ENCODE data around the gene LINGO4. TPM values are rescaled to one million over a fixed set of nuclear protein-coding genes. Genes with fewer than 3 reads are reported as not detected.

The LINGO4 gene
- total and polyA plus RNA-seq, 8 donors = 0.06 to 0.63 (median 0.12) TPM; not detected in 2

DNA sequence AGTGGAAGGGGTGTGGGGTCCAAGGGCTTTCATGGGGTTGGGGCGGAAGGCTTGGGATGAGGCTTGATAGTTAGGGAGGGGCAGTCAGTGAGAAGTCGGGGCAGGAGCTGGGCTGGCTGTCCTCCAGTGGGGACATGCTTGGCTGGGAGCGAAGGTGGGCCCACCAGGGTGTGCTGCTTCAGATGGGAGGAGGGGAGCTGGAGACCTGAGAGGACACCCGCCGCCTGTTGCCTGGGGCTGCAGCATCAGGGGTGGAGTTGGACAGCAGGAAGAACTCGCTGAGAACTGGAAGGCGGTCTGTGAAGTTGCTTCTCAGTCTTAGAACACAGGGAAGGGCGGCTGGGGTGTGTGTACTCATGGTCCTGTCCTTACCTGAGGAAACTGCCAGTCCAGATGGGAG lies 46.7 kb upstream of the LINGO4 start:
- TF ChIP-seq, protein P1, sequence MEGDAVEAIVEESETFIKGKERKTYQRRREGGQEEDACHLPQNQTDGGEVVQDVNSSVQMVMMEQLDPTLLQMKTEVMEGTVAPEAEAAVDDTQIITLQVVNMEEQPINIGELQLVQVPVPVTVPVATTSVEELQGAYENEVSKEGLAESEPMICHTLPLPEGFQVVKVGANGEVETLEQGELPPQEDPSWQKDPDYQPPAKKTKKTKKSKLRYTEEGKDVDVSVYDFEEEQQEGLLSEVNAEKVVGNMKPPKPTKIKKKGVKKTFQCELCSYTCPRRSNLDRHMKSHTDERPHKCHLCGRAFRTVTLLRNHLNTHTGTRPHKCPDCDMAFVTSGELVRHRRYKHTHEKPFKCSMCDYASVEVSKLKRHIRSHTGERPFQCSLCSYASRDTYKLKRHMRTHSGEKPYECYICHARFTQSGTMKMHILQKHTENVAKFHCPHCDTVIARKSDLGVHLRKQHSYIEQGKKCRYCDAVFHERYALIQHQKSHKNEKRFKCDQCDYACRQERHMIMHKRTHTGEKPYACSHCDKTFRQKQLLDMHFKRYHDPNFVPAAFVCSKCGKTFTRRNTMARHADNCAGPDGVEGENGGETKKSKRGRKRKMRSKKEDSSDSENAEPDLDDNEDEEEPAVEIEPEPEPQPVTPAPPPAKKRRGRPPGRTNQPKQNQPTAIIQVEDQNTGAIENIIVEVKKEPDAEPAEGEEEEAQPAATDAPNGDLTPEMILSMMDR (IDR thresholded peaks at IDR 0.05) = no peak

DNA sequence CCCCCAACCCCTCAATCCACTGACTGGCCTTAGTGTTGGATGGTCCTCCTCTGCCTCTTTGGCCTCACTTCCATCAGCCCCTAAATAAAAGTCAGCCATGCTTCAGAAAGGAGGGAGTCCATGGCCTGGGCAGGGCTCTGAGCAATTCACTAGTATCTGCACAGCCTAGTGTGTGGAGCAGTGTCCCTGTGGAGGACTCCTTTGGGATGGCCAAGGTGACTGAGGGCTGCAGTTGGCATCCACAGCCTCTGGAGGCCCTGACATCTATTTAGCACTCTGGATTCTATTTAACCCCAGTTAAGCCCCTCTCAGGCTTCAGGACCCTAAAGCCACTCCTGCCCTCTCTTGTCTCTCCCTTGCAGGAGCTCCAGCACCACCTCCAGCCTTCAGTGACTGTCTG lies 44.7 kb upstream of the LINGO4 start:
- DNase-seq (no peak), ATAC-seq (no peak)
- TF ChIP-seq, protein P1 (IDR thresholded peaks at IDR 0.05) = no peak
- Histone ChIP-seq H3K27me3 (peaks cover 0 to 25% of the 10 kb centered on the region in 2 donors), H3K9me3 (no peaks in the 10 kb centered on the region), H3K4me3 (no peak overlapping the region), H3K36me3 (no peaks in the 10 kb centered on the region), H3K27ac (no peak overlapping the region), H3K4me1 (peaks cover 3 to 10% of the 10 kb centered on the region in 2 donors)
- intact Hi-C loops (cut with DNase I) = no loop called here

More for the DNA sequence above, 46.7 kb upstream of the LINGO4 start:
- H3K27me3 ChIP-seq = peaks cover 0 to 25% of the 10 kb centered on the region in 2 donors
- no peak overlapping the region for H3K27ac ChIP-seq
- H3K36me3 ChIP-seq = no peaks in the 10 kb centered on the region
- DNase-seq (no peak), ATAC-seq (no peak)
- H3K4me3 ChIP-seq = no peak overlapping the region
- H3K9me3 ChIP-seq = no peaks in the 10 kb centered on the region
- H3K4me1 ChIP-seq = peaks cover 3 to 17% of the 10 kb centered on the region in 2 donors
- intact Hi-C loops (cut with DNase I) = no loop called here

DNA sequence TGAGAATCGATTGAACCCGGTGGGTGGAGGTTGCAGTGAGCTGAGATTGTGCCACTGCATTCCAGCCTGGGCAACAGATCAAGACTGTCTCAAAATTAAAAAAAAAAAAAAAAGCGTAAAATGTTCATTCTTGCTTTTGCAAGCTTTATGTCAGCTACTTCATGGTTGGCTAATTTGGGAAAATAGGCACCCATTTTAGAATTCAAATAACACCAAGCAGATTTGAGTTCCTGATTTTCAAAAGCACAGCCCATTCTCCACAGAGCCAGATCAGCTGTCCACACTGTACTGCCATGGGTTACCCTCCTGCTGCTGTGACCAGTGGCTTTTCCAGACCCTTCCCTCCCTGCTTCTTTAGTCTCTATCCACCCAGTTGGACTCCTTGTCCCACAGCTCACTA lies 43.9 kb upstream of the LINGO4 start:
- TF ChIP-seq, protein P1 (IDR thresholded peaks at IDR 0.05) = no peak
- Histone ChIP-seq H3K4me1 (peaks cover 3 to 10% of the 10 kb centered on the region in 2 donors), H3K9me3 (no peaks in the 10 kb centered on the region), H3K27ac (no peak overlapping the region), H3K4me3 (no peak overlapping the region), H3K27me3 (peaks cover 0 to 25% of the 10 kb centered on the region in 2 donors), H3K36me3 (no peaks in the 10 kb centered on the region)
- intact Hi-C loops (cut with DNase I) = no loop called here
- ATAC-seq = peak; percentile 26
- DNase-seq = no peak

DNA sequence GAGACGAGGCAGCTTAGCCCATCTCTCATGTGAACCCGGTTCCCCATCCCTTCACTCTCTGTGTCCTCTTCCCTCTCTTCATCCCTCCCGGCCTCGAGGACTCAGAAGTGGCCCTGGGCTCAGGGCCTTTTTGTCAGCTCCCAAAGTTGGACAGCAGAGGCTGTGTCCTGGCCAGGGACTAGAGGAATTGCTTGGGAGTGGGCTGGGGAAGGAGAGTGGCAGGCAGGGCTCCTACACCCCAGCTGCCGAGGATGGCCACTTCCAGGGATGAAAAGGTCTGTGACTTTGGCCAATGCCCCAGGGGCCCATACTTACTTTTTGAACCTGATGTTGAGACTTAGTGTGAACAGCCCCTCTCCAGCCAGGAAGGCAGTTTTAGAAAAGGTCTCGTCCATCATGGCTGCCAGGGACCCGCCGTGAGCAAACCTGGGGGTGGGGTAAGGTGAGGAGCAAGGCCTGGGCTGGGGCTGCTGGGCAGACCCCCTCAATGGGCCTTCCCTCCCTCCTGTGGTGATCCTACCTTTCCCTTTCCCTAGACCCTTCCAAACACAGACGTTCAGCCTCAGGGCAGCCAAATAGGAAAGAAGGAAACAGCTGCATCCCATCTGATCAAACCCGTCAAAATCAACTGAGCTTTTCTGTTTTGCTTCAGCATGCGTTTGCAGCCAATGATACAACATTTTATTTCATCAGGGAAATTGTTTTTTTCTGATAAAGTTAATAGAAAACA lies 42.8 kb upstream of the LINGO4 start:
- Histone ChIP-seq H3K9me3 (no peaks in the 10 kb centered on the region), H3K4me1 (peaks cover 3 to 10% of the 10 kb centered on the region in 2 donors), H3K27ac (no peak overlapping the region), H3K4me3 (no peak overlapping the region), H3K27me3 (peaks cover 0 to 25% of the 10 kb centered on the region in 2 donors), H3K36me3 (no peaks in the 10 kb centered on the region)
- DNase-seq = peak in 2 of 4 donors; percentile 81 to 84
- TF ChIP-seq, protein P1 (IDR thresholded peaks at IDR 0.05) = no peak
- no peak for ATAC-seq
- intact Hi-C loops (cut with DNase I) = no loop called here

DNA sequence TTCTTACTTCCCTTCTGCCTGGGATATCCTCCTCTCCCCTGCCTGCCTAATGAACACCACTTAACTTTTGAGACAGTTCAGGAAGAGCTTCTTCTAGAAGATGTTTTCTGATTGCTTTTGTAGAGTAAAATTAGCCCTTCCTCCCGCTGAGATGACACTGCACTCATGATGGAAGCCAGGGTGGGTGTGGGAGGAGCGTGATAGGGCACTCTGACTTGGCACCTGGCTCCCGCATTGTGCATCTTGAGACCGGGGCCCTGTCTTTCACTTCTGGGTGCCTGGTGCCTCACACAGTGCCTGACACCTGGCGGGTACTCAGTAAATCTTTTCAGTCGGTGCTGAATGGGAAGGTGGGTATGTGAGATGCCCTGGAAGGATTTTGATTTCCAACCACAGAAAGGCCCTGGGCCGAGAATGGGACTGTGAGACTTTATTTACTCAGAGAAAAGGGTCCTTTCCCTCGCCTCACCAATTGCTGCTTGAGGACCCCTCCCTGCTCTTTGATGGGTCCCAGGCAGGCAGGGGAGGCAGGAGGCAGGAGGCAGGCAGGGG lies 41.5 kb upstream of the LINGO4 start:
- DNase-seq = no peak
- Histone ChIP-seq H3K4me1 (peaks cover 3 to 10% of the 10 kb centered on the region in 2 donors), H3K4me3 (no peak overlapping the region), H3K36me3 (no peaks in the 10 kb centered on the region), H3K27me3 (peaks cover 0 to 18% of the 10 kb centered on the region in 2 donors), H3K9me3 (no peaks in the 10 kb centered on the region), H3K27ac (no peak overlapping the region)
- TF ChIP-seq, protein P1 (IDR thresholded peaks at IDR 0.05) = no peak
- ATAC-seq = no peak
- intact Hi-C loops (cut with DNase I) = no loop called here
